ENCODE data around the gene C1orf159. TPM values are rescaled to one million over a fixed set of nuclear protein-coding genes. Genes with fewer than 3 reads are reported as not detected.

The C1orf159 gene
- total and polyA plus RNA-seq, 2 of the 8 experiments (the other 6 are each of a cell fraction or from before 2014, with no cell fraction given), result 10.0 to 10.9 TPM

DNA sequence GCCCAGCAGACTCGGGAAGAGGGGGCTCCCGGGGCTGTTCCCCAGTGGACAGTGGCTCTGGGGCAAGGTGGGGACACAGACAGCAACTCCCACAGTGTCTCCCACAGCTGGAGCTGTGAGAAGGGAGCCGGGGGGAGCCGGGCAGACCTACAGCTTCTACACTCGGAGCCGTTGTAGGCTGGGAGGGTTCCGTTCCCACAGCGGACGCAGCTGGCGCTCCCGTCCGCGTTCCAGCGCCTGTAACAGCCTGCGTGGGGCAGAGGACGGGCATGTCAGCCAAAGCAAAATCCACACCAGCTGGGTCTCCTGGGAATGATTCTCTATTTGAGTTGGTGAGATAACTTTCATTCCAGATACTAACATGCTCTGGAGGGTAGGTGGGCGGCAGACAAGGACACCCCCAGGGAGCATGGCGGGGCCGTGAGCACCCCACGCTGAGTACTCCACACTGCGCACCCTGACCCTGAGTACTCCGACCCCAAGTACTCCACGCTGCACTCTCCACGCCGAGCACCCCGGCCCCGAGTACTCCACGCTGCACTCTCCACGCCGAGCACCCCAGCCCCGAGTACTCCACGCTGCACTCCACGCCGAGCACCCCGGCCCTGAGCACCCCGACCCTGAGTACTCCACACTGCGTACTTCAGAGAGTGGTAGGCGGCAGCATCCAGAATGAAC, 28.4 kb downstream of the C1orf159 start:
- Histone ChIP-seq H3K18ac (ENCODE audit: extremely low read depth, low read length) (no peak overlapping the region), H2BK15ac (ENCODE audit: low read length) (no peak overlapping the region), H3K9me3 (ENCODE audit: insufficient read depth in 2 of 2, low read depth in 1 of 2, low read length in 1 of 2) (peaks cover 0 to 7% of the 10 kb centered on the region in 2 experiments; a peak in 1 of 4 replicates), H3K27me3 (replicated peaks in 1 of 4; ENCODE audit: control insufficient read depth in 3 of 4, extremely low read depth in 1 of 4, insufficient read depth in 3 of 4, low read length in 3 of 4) (no peaks in the 10 kb centered on the region; a peak in 1 of 7 replicates), H2AFZ (ENCODE audit: low read length) (no peak overlapping the region), H3K4me2 (ENCODE audit: insufficient read depth in 1 of 2, low read depth in 2 of 2, low read length in 2 of 2) (no peak overlapping the region), H2BK20ac (ENCODE audit: low read length) (no peak overlapping the region), H3K23me2 (ENCODE audit: low read depth, low read length) (no peaks in the 10 kb centered on the region), H3K9ac (replicated peaks in 1 of 4; ENCODE audit: extremely low read depth in 1 of 4, low read depth in 3 of 4, low read length in 3 of 4) (no peak overlapping the region), H3K56ac (replicated peaks; ENCODE audit: insufficient read length, low read depth, low read length) (no peak overlapping the region), H4K20me1 (replicated peaks in 1 of 2; ENCODE audit: control insufficient read depth in 1 of 2, insufficient read depth in 2 of 2, low read length in 2 of 2) (peaks cover 0 to 3% of the 10 kb centered on the region in 2 experiments), H3K79me2 (ENCODE audit: control insufficient read depth in 1 of 2, insufficient read depth in 2 of 2, low read length in 2 of 2) (no peaks in the 10 kb centered on the region), H3K79me1 (ENCODE audit: low read depth, low read length) (no peaks in the 10 kb centered on the region), H3K23ac (ENCODE audit: insufficient read length) (no peak overlapping the region), H4K8ac (ENCODE audit: extremely low read depth, insufficient read depth, low read length) (peak overlapping the region; percentile 25; the same call in 1 of the 2 replicates), H2BK120ac (replicated peaks; ENCODE audit: low read depth, low read length) (no peak overlapping the region), H3K27ac (ENCODE audit: low read depth, low read length) (no peak overlapping the region), H4K91ac (replicated peaks; ENCODE audit: insufficient read length, low read length) (no peak overlapping the region), H3K36me3 (ENCODE audit: control insufficient read depth in 2 of 4, insufficient read depth in 4 of 4, low read length in 3 of 4) (no peaks in the 10 kb centered on the region), H3K14ac (ENCODE audit: insufficient read length) (no peak overlapping the region), H3K4ac (replicated peaks; ENCODE audit: insufficient read length, low read depth, low read length) (no peak overlapping the region), H2AK5ac (ENCODE audit: low read depth, low read length) (no peak overlapping the region), H4K5ac (ENCODE audit: insufficient read length, low read depth, low read length) (no peak overlapping the region), H2BK12ac (ENCODE audit: low read depth, low read length) (no peak overlapping the region), H3K4me1 (replicated peaks in 1 of 4; ENCODE audit: control insufficient read depth in 3 of 4, insufficient read depth in 4 of 4, low read length in 3 of 4) (no peaks in the 10 kb centered on the region), H2BK5ac (ENCODE audit: low read depth, low read length) (no peak overlapping the region), H3K4me3 (ENCODE audit: extremely low read depth in 1 of 4, insufficient read depth in 2 of 4, low read depth in 3 of 4, low read length in 4 of 4) (no peak overlapping the region)
- POLR2A ChIA-PET (ENCODE audit: partially characterized antibody), result interaction anchor here (0.9 kb wide), 1 partner anchor 184 kb away, joined by 3 read pairs; no protein-coding TSS in a partner anchor
- FAIRE-seq (no peak), DNase-seq (ENCODE audit: low read depth in 1 of 2, low spot score in 2 of 2) (no peak)
- CTCF ChIA-PET (ENCODE audit: partially characterized antibody), result interaction anchor here (0.7 to 2.4 kb wide), 5 partner anchors 24 to 177 kb away, joined by 3 to 8 read pairs (median 4); partner anchors contain the start of gene TTLL10
- TF ChIP-seq EZH2 (IDR thresholded peaks at IDR 0.05; ENCODE audit: low read depth, low read length, severe bottlenecking) (no peak), FOSL1 (IDR thresholded peaks at IDR 0.05; ENCODE audit: insufficient read depth, low read depth, low read length) (no peak), TAF7 (optimal IDR thresholded peaks at IDR 0.05; ENCODE audit: borderline replicate concordance, low read depth, low read length) (no peak)
- 95% methylated on average over 33 of the region's 38 CpGs; no CpG with 5 or more reads in 1 of the 2 experiments for WGBS, 2 experiments (ENCODE audit: extremely low coverage in 1 of 2, insufficient coverage in 1 of 2, insufficient read length in 1 of 2, insufficient replicate concordance in 2 of 2, low coverage in 1 of 2, low lambda C conversion rate in 2 of 2, missing lambda C conversion rate in 1 of 2)

Data from H1 (cell line).